ENCODE data around the gene ROR2. TPM values are rescaled to one million over a fixed set of nuclear protein-coding genes. Genes with fewer than 3 reads are reported as not detected.

The ROR2 gene
- total and polyA plus RNA-seq, 2 donors (not counting 3 experiments of a cell fraction or from before 2014, with no cell fraction given) = not detected

GRCh38 chr9:91643481-91644077 is 306.4 kb downstream of the ROR2 start:
- ChIA-PET POLR2A (no interaction called here), CTCF (no interaction called here)
- BruUV-seq (replicated peaks) = no TSS peak

More at GRCh38 chr9:91643481-91644077, 306.4 kb downstream of the ROR2 start:
- Histone ChIP-seq H3K9me3 (replicated peaks; ENCODE audit: control insufficient read depth, insufficient read depth, low read length) (no peaks in the 10 kb centered on the region), H3K4me3 (replicated peaks in 1 of 3; ENCODE audit: insufficient read depth in 1 of 3, low read depth in 1 of 3, low read length in 3 of 3) (no peak overlapping the region), H3K4me1 (ENCODE audit: control insufficient read depth, extremely low read depth, insufficient read depth, low read length) (no peaks in the 10 kb centered on the region), H3K27ac (ENCODE audit: insufficient read depth, low read depth, low read length) (no peak overlapping the region), H3K27me3 (ENCODE audit: control insufficient read depth in 2 of 2, insufficient read depth in 2 of 2, low read length in 2 of 2) (no peaks in the 10 kb centered on the region), H3K9ac (replicated peaks; ENCODE audit: extremely low read depth, insufficient read depth, low read length) (no peak overlapping the region), H3K9me1 (replicated peaks; ENCODE audit: control insufficient read depth, extremely low read depth, insufficient read depth, low read length) (no peaks in the 10 kb centered on the region), H3K4me2 (ENCODE audit: insufficient read depth, low read length) (no peak overlapping the region), H2AFZ (ENCODE audit: low read depth, low read length) (no peak overlapping the region), H4K20me1 (replicated peaks; ENCODE audit: control insufficient read depth, extremely low read depth, insufficient read depth, low read length) (no peaks in the 10 kb centered on the region), H3K79me2 (ENCODE audit: control insufficient read depth, insufficient read depth, low read length) (no peaks in the 10 kb centered on the region), H3K36me3 (ENCODE audit: control insufficient read depth in 2 of 2, extremely low read depth in 1 of 2, insufficient read depth in 2 of 2, low read length in 2 of 2) (no peaks in the 10 kb centered on the region)
- intact Hi-C loops (cut with micrococcal nuclease) = no loop called here
- DNase-seq (ENCODE audit: low read depth, low spot score) = no peak
- FAIRE-seq = no peak
- TF ChIP-seq CTCF (IDR thresholded peaks at IDR 0.05; ENCODE audit: extremely low read depth in 1 of 2, insufficient read depth in 1 of 2, low read depth in 1 of 2, low read length in 2 of 2) = no peak
- no peak for TF ChIP-seq GATA2 (IDR thresholded peaks at IDR 0.05; ENCODE audit: insufficient read depth, insufficient read length, low read depth, low read length)
- TF ChIP-seq JUN (IDR thresholded peaks at IDR 0.05; ENCODE audit: borderline replicate concordance, insufficient read depth, insufficient read length, low read depth) = no peak
- no peak for TF ChIP-seq POLR2AphosphoS5 (IDR thresholded peaks at IDR 0.05; ENCODE audit: insufficient read depth, low read depth, low read length)
- TF ChIP-seq POLR2A (IDR thresholded peaks at IDR 0.05; ENCODE audit: low read depth, low read length) = no peak
- no peak for TF ChIP-seq MYC (IDR thresholded peaks at IDR 0.05; ENCODE audit: low read depth, low read length)
- dilution Hi-C loops (cut with MboI; ENCODE audit: extremely low pct_ligation_motif_present, low sequenced_read_pairs) = no loop called here

All from endothelial cell of umbilical vein (primary cell).